Stimulated activated CD4-positive, alpha-beta T cell treated with anti-CD3 and anti-CD28 coated beads, Interleukin-4, amount 100 ng/mL, for 48 hours (primary cell): ENCODE results near the gene MIGA1.

ENCODE experiments used
- DNase-seq, 2 donors: peaks; one replicate each; pipeline ENCODE4 v3.0.0-alpha.2; 2020; ENCODE audit warnings: low read depth in 2 of 2

The MIGA1 gene

GRCh38 chr1:77845951-77846350 is 66.5 kb downstream of the MIGA1 start:
- no peak for DNase-seq

GRCh38 chr1:77846966-77847365 is 67.5 kb downstream of the MIGA1 start:
- DNase-seq: no peak

GRCh38 chr1:77847621-77848080 is 68.2 kb downstream of the MIGA1 start:
- DNase-seq: no peak

GRCh38 chr1:77850082-77850481 is 70.6 kb downstream of the MIGA1 start:
- no peak for DNase-seq

GRCh38 chr1:77857552-77857951 is 78.1 kb downstream of the MIGA1 start:
- DNase-seq: no peak

- no peak for DNase-seq
Observed at GRCh38 chr1:77858725-77859124, 79.3 kb downstream of the MIGA1 start.

GRCh38 chr1:77859248-77859647 is 79.8 kb downstream of the MIGA1 start:
- no peak for DNase-seq

- DNase-seq: no peak
Observed at GRCh38 chr1:77866296-77866695, 86.8 kb downstream of the MIGA1 start.

GRCh38 chr1:77872645-77873044 is 93.2 kb downstream of the MIGA1 start:
- DNase-seq: no peak

- no peak for DNase-seq
Observed at GRCh38 chr1:77873461-77873860, 94.0 kb downstream of the MIGA1 start.

- DNase-seq: no peak
Observed at GRCh38 chr1:77874804-77875445, 95.5 kb downstream of the MIGA1 start.

- no peak for DNase-seq
Observed at GRCh38 chr1:77876884-77877283, 97.4 kb downstream of the MIGA1 start.

GRCh38 chr1:77881061-77881460 is 101.6 kb downstream of the MIGA1 start:
- no peak for DNase-seq

GRCh38 chr1:77882411-77882810 is 103.0 kb downstream of the MIGA1 start:
- no peak for DNase-seq

- DNase-seq: no peak
Observed at GRCh38 chr1:77888081-77888780, 108.8 kb downstream of the MIGA1 start, which contains the start of gene NEXN. Gene NEXN, plus strand, starts transcription at chr1:77888624. Its CDS starts 27,483 bp downstream, at chr1:77916107.

GRCh38 chr1:77888781-77889642 is 109.6 kb downstream of the MIGA1 start:
- DNase-seq: peak; percentile 4 to 5

GRCh38 chr1:77889671-77890070 is 110.2 kb downstream of the MIGA1 start:
- DNase-seq: no peak

- DNase-seq: no peak
Observed at GRCh38 chr1:77891200-77891599, 111.8 kb downstream of the MIGA1 start.

GRCh38 chr1:77899647-77900320 is 120.3 kb downstream of the MIGA1 start:
- DNase-seq: no peak

- no peak for DNase-seq
Observed at GRCh38 chr1:77900687-77901293, 121.3 kb downstream of the MIGA1 start.

GRCh38 chr1:77905603-77906002 is 126.2 kb downstream of the MIGA1 start:
- DNase-seq: no peak
